Ectodermal cell (in vitro differentiated cells): ENCODE data around the gene GPBAR1.

ENCODE experiments used
- H3K27ac ChIP-seq: 2 replicates; pipeline ENCODE4 v1.7.0; 2013; ENCODE audit warnings: mild to moderate bottlenecking, low read depth, low read length; ENCODE audit not compliant: insufficient read depth, poor library complexity, severe bottlenecking
- H3K27me3 ChIP-seq: 2 replicates; pipeline ENCODE4 v1.7.0; 2013; ENCODE audit warnings: mild to moderate bottlenecking, low read length; ENCODE audit not compliant: insufficient read depth, control insufficient read depth, poor library complexity, severe bottlenecking
- H3K36me3 ChIP-seq: one replicate; pipeline ENCODE4 v1.7.0; 2013; ENCODE audit warnings: low read length; ENCODE audit not compliant: control insufficient read depth, insufficient read depth
- H3K4me1 ChIP-seq: one replicate; pipeline ENCODE4 v1.7.0; 2013; ENCODE audit warnings: low read length; ENCODE audit not compliant: control insufficient read depth, insufficient read depth
- H3K4me3 ChIP-seq: 2 replicates; pipeline ENCODE4 v1.7.0; 2013; ENCODE audit warnings: low read depth, low read length, control low read depth; ENCODE audit not compliant: insufficient read depth
- H3K9me3 ChIP-seq: 2 replicates; pipeline ENCODE4 v1.7.0; 2013; ENCODE audit warnings: mild to moderate bottlenecking, low read length, moderate library complexity; ENCODE audit not compliant: control insufficient read depth
- WGBS, 2 experiments: methylation state at CpG; one replicate each; pipeline ENCODE4 v1.1.7; 2013; ENCODE audit warnings: missing lambda C conversion rate in 2 of 2; 5-methylcytosine and 5-hydroxymethylcytosine counted together

The GPBAR1 gene

GRCh38 chr2:218244204-218244603 is 16.6 kb upstream of the GPBAR1 start:
- 95 to 100% methylated on average over 1 of the region's 1 CpG for WGBS, 2 experiments
- H3K9me3 ChIP-seq = no peaks in the 10 kb centered on the region
- no peak overlapping the region for H3K27ac ChIP-seq
- H3K36me3 ChIP-seq = peaks cover 52% of the 10 kb centered on the region
- no peaks in the 10 kb centered on the region for H3K27me3 ChIP-seq
- no peaks in the 10 kb centered on the region for H3K4me1 ChIP-seq
- H3K4me3 ChIP-seq = no peak overlapping the region

- no peak overlapping the region for H3K27ac ChIP-seq
- 94 to 97% methylated on average over 2 of the region's 2 CpGs for WGBS, 2 experiments
These were observed 16.1 kb upstream of the GPBAR1 start for GRCh38 chr2:218244665-218245064.

GRCh38 chr2:218245214-218245613 is 15.6 kb upstream of the GPBAR1 start:
- Histone ChIP-seq H3K27me3 (no peaks in the 10 kb centered on the region), H3K4me1 (no peaks in the 10 kb centered on the region), H3K27ac (no peak overlapping the region), H3K36me3 (peaks cover 57% of the 10 kb centered on the region), H3K4me3 (no peak overlapping the region), H3K9me3 (no peaks in the 10 kb centered on the region)
- WGBS, 2 experiments = 93 to 97% methylated on average over 4 to 5 of the region's 5 CpGs

More at GRCh38 chr2:218244665-218245064, 16.1 kb upstream of the GPBAR1 start:
- no peaks in the 10 kb centered on the region for H3K9me3 ChIP-seq
- no peaks in the 10 kb centered on the region for H3K27me3 ChIP-seq
- no peak overlapping the region for H3K4me3 ChIP-seq
- H3K36me3 ChIP-seq = peaks cover 54% of the 10 kb centered on the region
- no peaks in the 10 kb centered on the region for H3K4me1 ChIP-seq

GRCh38 chr2:218249691-218250090 is 11.1 kb upstream of the GPBAR1 start:
- no peaks in the 10 kb centered on the region for H3K9me3 ChIP-seq
- H3K4me3 ChIP-seq = no peak overlapping the region
- no peaks in the 10 kb centered on the region for H3K4me1 ChIP-seq
- no peak overlapping the region for H3K27ac ChIP-seq
- H3K36me3 ChIP-seq = peaks cover 57% of the 10 kb centered on the region
- WGBS, 2 experiments = 95% methylated on average over 13 of the region's 13 CpGs
- no peaks in the 10 kb centered on the region for H3K27me3 ChIP-seq

- peaks cover 48% of the 10 kb centered on the region for H3K36me3 ChIP-seq
- 87 to 88% methylated on average over 7 of the region's 7 CpGs for WGBS, 2 experiments
- no peaks in the 10 kb centered on the region for H3K4me1 ChIP-seq
- no peaks in the 10 kb centered on the region for H3K9me3 ChIP-seq
- H3K4me3 ChIP-seq = no peak overlapping the region
- H3K27ac ChIP-seq = no peak overlapping the region
- H3K27me3 ChIP-seq = no peaks in the 10 kb centered on the region
These were observed 8.1 kb upstream of the GPBAR1 start for GRCh38 chr2:218252509-218253231.

- WGBS, 2 experiments = 94 to 95% methylated on average over 5 of the region's 5 CpGs
- no peaks in the 10 kb centered on the region for H3K9me3 ChIP-seq
- no peak overlapping the region for H3K27ac ChIP-seq
- H3K27me3 ChIP-seq = no peaks in the 10 kb centered on the region
- H3K4me3 ChIP-seq = no peak overlapping the region
- H3K4me1 ChIP-seq = no peaks in the 10 kb centered on the region
- H3K36me3 ChIP-seq = peaks cover 42% of the 10 kb centered on the region
These were observed 7.6 kb upstream of the GPBAR1 start for GRCh38 chr2:218253232-218253625.

- Histone ChIP-seq H3K9me3 (no peaks in the 10 kb centered on the region), H3K27me3 (no peaks in the 10 kb centered on the region), H3K4me3 (no peak overlapping the region), H3K4me1 (no peaks in the 10 kb centered on the region), H3K36me3 (peaks cover 23% of the 10 kb centered on the region), H3K27ac (no peak overlapping the region)
- WGBS, 2 experiments = 86% methylated on average over 6 of the region's 6 CpGs
These were observed 5.4 kb upstream of the GPBAR1 start for GRCh38 chr2:218255446-218255845.

GRCh38 chr2:218256612-218257350 is 4.0 kb upstream of the GPBAR1 start:
- H3K27ac ChIP-seq = no peak overlapping the region
- H3K36me3 ChIP-seq = peaks cover 23% of the 10 kb centered on the region
- 94 to 97% methylated on average over 13 of the region's 13 CpGs for WGBS, 2 experiments
- no peak overlapping the region for H3K4me3 ChIP-seq
- H3K9me3 ChIP-seq = no peaks in the 10 kb centered on the region
- H3K4me1 ChIP-seq = peaks cover 11% of the 10 kb centered on the region
- H3K27me3 ChIP-seq = no peaks in the 10 kb centered on the region

- Histone ChIP-seq H3K4me1 (peaks cover 13% of the 10 kb centered on the region), H3K4me3 (no peak overlapping the region), H3K9me3 (no peaks in the 10 kb centered on the region), H3K27ac (no peak overlapping the region), H3K36me3 (peaks cover 19% of the 10 kb centered on the region), H3K27me3 (no peaks in the 10 kb centered on the region)
- 73 to 75% methylated on average over 8 of the region's 8 CpGs for WGBS, 2 experiments
These were observed 3.3 kb upstream of the GPBAR1 start for GRCh38 chr2:218257390-218257981.
